Measurements from ENCODE around the gene KIF5B. TPM values are rescaled to one million over a fixed set of nuclear protein-coding genes. Genes with fewer than 3 reads are reported as not detected.
A peak's percentile ranks its signal among the peaks of the same experiment; 100 is the strongest.
"Not testable (repeated sequence)": the region's sequence is repeated elsewhere in the genome, so short reads cannot be mapped to it uniquely, and the experiment has no call there.

KIF5B gene
- total RNA-seq, 1 experiment from 2014 or later: 63.2 TPM

- TF ChIP-seq USF1 (CRISPR knock-in tag; IDR thresholded peaks at IDR 0.05) (peak; percentile 28; the same call in 1 of the 2 replicates), KAT7 (CRISPR knock-in tag; IDR thresholded peaks at IDR 0.05; ENCODE audit: borderline replicate concordance) (0 out of 2 replicates have a peak, but pooled peaks have one; percentile 71), ZBTB43 (CRISPR knock-in tag; IDR thresholded peaks at IDR 0.05) (peak; percentile 32; the same call in 1 of the 2 replicates)
Measured at GRCh38 chr10:32055478-32056135, 618 bp downstream of the KIF5B start (continued).

GRCh38 chr10:32054094-32054493 lies 2.1 kb downstream of the KIF5B start:
- H3K9me3 Mint-ChIP-seq: no peaks in the 10 kb centered on the region
- peaks cover 73% of the 10 kb centered on the region for H3K4me1 Mint-ChIP-seq
- peak overlapping the region; percentile 97 for H3K4me3 Mint-ChIP-seq
- H3K36me3 Mint-ChIP-seq: peaks cover 8% of the 10 kb centered on the region
- ChIA-PET CTCF (interaction anchor here (0.6 kb wide), 1 partner anchor 86 kb away, joined by 3 read pairs; no protein-coding TSS in a partner anchor), POLR2A (no interaction called here)
- peaks cover 7% of the 10 kb centered on the region; the same call in 1 of the 2 replicates for H3K27me3 Mint-ChIP-seq (ENCODE audit: low read depth)
- peak overlapping the region; percentile 38; the same call in 1 of the 2 replicates for H3K27ac Mint-ChIP-seq
- no peak for DNase-seq (ENCODE audit: low spot score)
- no peak for ATAC-seq
- TF ChIP-seq USF1 (CRISPR knock-in tag; IDR thresholded peaks at IDR 0.05) (no peak), SOX15 (CRISPR knock-in tag; IDR thresholded peaks at IDR 0.05) (no peak), E2F5 (CRISPR knock-in tag; IDR thresholded peaks at IDR 0.05) (no peak), JUN (CRISPR knock-in tag; IDR thresholded peaks at IDR 0.05) (no peak), ARID4B (CRISPR knock-in tag; IDR thresholded peaks at IDR 0.05; ENCODE audit: borderline replicate concordance) (no peak), KAT7 (CRISPR knock-in tag; IDR thresholded peaks at IDR 0.05; ENCODE audit: borderline replicate concordance) (no peak), FOXP1 (CRISPR knock-in tag; IDR thresholded peaks at IDR 0.05; ENCODE audit: borderline replicate concordance) (no peak), ZNF121 (CRISPR knock-in tag; IDR thresholded peaks at IDR 0.05) (no peak), IRF2 (CRISPR knock-in tag; IDR thresholded peaks at IDR 0.05; ENCODE audit: borderline replicate concordance, low read depth) (no peak), ETV6 (CRISPR knock-in tag; IDR thresholded peaks at IDR 0.05) (no peak), ZNF263 (CRISPR knock-in tag; IDR thresholded peaks at IDR 0.05; ENCODE audit: low read depth) (no peak), NR3C1 (CRISPR knock-in tag; conservative IDR thresholded peaks at IDR 0.05; ENCODE audit: low read depth) (no peak), TEAD1 (CRISPR knock-in tag; IDR thresholded peaks at IDR 0.05) (no peak)

GRCh38 chr10:32053392-32053791 lies 2.8 kb downstream of the KIF5B start:
- peaks cover 72% of the 10 kb centered on the region for H3K4me1 Mint-ChIP-seq
- H3K9me3 Mint-ChIP-seq; H3K36me3 Mint-ChIP-seq; POLR2A ChIA-PET; H3K27me3 Mint-ChIP-seq (ENCODE audit: low read depth); DNase-seq (ENCODE audit: low spot score); ATAC-seq: not testable (repeated sequence)
- CTCF ChIA-PET: interaction anchor here (0.6 kb wide), 1 partner anchor 86 kb away, joined by 3 read pairs; no protein-coding TSS in a partner anchor
- H3K4me3 Mint-ChIP-seq: peak overlapping the region; percentile 97
- 0 out of 2 replicates have a peak overlapping the region, but pooled peaks have one; percentile 36 for H3K27ac Mint-ChIP-seq
